GM12872 (cell line): ENCODE measurements around the gene RTP1.

ENCODE experiments used
- CTCF ChIP-seq: IDR thresholded peaks from 3 replicates; pipeline ENCODE4 v1.5.1; 2011; ENCODE audit warnings: low read depth, mild to moderate bottlenecking, low read length, moderate library complexity; ENCODE audit not compliant: insufficient read depth

RTP1 gene

GRCh38 chr3:187186375-187186774 lies 10.9 kb upstream of the RTP1 start:
- TF ChIP-seq CTCF = no peak

- no peak for TF ChIP-seq CTCF
These were observed 10.4 kb upstream of the RTP1 start for GRCh38 chr3:187186801-187187421.

GRCh38 chr3:187188931-187189330 lies 8.4 kb upstream of the RTP1 start:
- no peak for TF ChIP-seq CTCF

- TF ChIP-seq CTCF = no peak
These were observed 6.0 kb upstream of the RTP1 start for GRCh38 chr3:187191271-187191670.

DNA sequence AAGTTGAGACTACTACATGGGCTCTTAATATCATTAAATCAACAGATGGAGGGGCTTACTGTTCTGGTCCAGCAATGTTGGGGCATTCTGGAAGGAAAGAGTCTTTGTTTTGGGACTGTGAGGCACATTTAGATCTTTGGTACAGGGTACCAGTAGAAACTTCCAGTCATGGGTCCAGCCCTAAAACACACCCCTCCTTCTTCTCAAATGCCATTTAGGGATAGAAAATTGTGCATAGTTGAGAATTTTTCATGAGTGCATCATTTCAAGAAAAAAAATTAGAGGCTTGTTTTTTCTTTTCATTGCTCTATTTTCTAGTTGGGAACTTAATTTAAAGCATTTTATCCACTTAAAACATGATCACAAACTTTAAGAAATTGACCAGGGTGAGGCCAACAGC lies 4.1 kb upstream of the RTP1 start:
- TF ChIP-seq CTCF = no peak

GRCh38 chr3:187196573-187197334 lies 532 bp upstream of the RTP1 start:
- no peak for TF ChIP-seq CTCF

GRCh38 chr3:187198490-187198889 lies 1.2 kb downstream of the RTP1 start:
- TF ChIP-seq CTCF = no peak
